22Rv1 (cell line): ENCODE results near the gene CLSTN2.

Experiments
- H3K27ac ChIP-seq: fragments of 450-650 bp; 2 replicates; pipeline ENCODE4 v1.5.1; 2017
- CTCF ChIP-seq: fragments of 450-650 bp; IDR thresholded peaks from 2 replicates; pipeline ENCODE4 v1.5.1; 2017; ENCODE audit warnings: mild to moderate bottlenecking
- ZFX ChIP-seq: fragments of 450-650 bp; IDR thresholded peaks from 2 replicates; pipeline ENCODE4 v1.6.1; 2017; ENCODE audit warnings: antibody characterized with exemption, borderline replicate concordance

CLSTN2 gene

GRCh38 chr3:139934613-139935015 lies 371 bp upstream of the CLSTN2 start:
- peak; percentile 26; the same call in 1 of the 2 replicates for TF ChIP-seq CTCF
- TF ChIP-seq ZFX, result no peak
- no peak overlapping the region for H3K27ac ChIP-seq

DNA sequence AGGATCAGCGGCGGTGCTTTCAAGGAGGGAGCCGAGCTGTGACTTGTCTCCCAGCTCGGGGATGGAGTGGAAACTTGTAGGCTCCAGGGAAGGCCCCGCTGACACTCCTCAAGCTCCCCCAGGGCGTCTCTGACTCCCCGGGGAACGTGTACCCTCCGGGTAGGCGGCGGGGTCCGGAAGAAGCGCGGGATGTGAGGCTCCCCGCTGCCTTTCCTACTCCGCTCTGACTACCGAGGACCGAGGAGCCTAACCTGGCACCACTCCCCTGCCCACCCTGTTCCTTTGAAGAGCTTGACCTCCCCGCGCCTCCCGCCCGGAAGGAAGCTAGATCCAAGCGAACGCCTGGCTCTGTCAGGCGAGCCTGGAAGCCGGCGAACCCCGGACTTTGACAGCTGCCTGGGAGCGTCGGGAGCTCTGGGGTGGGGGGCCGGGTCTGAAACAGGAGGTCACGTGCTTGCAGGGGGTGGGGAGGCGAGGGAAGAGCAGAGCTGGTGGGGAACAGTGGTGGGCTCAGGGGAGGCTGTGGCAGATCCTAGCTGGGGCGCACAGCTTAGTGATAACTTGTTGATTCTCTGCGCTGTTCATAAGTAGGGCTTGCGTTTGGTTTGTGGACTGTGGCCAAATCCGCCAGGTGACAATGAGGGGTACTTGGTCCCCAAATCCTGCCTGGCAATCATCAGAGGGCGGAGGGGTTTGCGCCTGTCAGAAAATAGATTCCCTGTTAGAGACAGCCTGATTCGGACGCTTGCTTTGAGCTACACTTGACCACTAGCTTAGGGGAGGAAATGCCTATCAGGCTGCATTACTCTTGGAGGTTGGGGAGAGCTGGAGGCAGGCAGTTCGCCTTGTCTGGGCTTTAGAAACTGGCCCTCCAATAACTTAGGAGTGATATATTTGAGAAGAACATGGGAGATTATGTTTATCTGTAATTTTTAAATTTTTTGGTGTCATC lies 1.2 kb downstream of the CLSTN2 start:
- TF ChIP-seq CTCF (no peak), ZFX (no peak)
- H3K27ac ChIP-seq, result no peak overlapping the region

- H3K27ac ChIP-seq, result no peak overlapping the region
These were observed 2.8 kb downstream of the CLSTN2 start for GRCh38 chr3:139937674-139938279.

DNA sequence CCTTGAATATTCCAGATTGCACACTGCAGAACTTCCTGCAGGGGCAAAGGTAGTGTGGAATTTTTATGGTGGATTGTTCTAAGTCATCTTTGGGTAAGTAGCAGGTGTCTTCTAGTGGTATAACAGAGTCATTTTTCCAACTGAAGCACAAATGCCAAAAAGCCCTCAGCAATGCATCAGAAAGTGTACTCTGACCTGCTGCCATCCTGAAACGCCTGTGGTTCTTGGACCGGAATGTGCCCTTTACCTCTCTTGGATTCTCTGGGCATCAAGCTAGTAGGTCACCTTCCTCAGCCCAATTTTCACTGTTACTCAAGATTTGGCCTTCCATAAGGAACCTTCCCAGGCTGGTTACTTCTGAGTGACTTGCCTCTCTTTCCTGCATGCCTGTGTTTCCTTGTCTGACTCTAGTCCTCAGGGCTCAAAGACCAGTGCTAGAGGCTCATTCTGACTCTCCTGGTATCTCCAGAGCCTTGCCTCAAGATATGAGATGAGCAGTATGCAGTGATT lies 4.8 kb downstream of the CLSTN2 start:
- TF ChIP-seq ZFX (no peak), CTCF (no peak)
- H3K27ac ChIP-seq, result peak overlapping the region; percentile 41; the same call in 1 of the 2 replicates

More at GRCh38 chr3:139937674-139938279, 2.8 kb downstream of the CLSTN2 start:
- TF ChIP-seq CTCF (peak; percentile 86), ZFX (no peak)

DNA sequence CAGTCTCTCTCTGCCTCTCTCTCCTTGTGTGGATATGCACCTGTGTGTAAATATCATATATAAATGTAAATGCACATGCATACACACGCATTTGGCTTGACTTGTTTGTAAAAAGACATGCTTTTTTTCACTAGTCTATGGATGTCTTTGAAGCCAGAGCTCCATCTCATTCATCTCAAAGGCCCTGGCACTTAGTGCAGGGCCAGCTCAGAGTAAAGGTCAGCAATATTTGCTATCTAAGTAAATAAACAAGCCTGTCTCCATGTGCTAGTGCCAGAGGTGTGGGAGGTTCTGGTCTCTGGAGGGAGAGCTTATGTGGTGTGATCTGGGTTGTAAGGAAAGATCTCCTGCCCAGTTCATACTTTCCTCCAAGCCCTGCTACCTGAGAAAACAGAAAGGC lies 5.6 kb downstream of the CLSTN2 start:
- no peak for TF ChIP-seq ZFX
- TF ChIP-seq CTCF, result no peak

DNA sequence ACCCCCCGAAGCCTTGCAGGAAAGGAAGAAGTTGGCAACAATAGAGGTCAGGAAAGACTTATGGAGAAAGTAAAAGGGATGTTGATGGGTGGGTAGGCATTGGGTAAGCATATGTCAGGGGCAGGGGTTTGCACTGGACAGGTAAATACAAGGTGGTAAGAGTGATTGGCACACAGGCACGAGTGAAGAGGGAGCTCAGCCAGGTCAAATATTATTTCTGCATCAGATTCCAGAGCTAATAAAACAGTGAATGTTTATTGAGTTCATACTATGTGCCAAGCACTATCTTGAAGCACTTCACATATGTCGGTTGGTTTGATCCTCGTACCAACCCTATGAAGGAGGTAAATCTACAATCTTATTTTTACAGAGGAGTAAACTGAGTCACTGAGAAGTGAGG lies 6.6 kb downstream of the CLSTN2 start:
- peak overlapping the region; percentile 41 for H3K27ac ChIP-seq
- no peak for TF ChIP-seq ZFX
- no peak for TF ChIP-seq CTCF

More for the DNA sequence above, 5.6 kb downstream of the CLSTN2 start:
- peak overlapping the region; percentile 41 for H3K27ac ChIP-seq
